B cell (primary cell): Measurements from ENCODE around the gene SLC25A4. TPM values are rescaled to one million over a fixed set of nuclear protein-coding genes. Genes with fewer than 3 reads are reported as not detected.

Experiments used
- ATAC-seq: fragments of 200-7000 bp; cut with Tn5 transposase; one replicate; pipeline ENCODE4 v1.10.0; 2021; ENCODE audit warnings: low read depth, mild to moderate bottlenecking, moderate number of reproducible peaks, moderate library complexity
- CTCF ChIA-PET: fragments of 350-600 bp; sonication (Branson Sonifier 250); formaldehyde crosslinking; loops from one replicate; lab custom pipeline; 2021; ENCODE audit warnings: antibody characterized with exemption, inconsistent platforms; lab: Charles Lee
- POLR2A ChIA-PET: fragments of 350-600 bp; sonication (Branson Sonifier 250); formaldehyde crosslinking; loops from one replicate; lab custom pipeline; 2021; ENCODE audit warnings: antibody characterized with exemption; lab: Charles Lee
- DNase-seq: peaks from one replicate; pipeline ENCODE4 v3.0.0; 2013
- H2AFZ ChIP-seq: 2 replicates; pipeline ENCODE4 v1.6.1; 2012; ENCODE audit warnings: mild to moderate bottlenecking, low read depth, low read length; ENCODE audit not compliant: insufficient read depth, poor library complexity, severe bottlenecking
- H3K27ac ChIP-seq, 2 donors: 1 replicate in 1 of 2; 2 replicates in 1 of 2; pipeline ENCODE4 v1.5.1; 2012 to 2013; ENCODE audit warnings: low read length in 2 of 2, mild to moderate bottlenecking in 2 of 2, moderate library complexity in 1 of 2
- H3K27me3 ChIP-seq, 4 experiments: fragments of 200-600 bp in 1 of 4; sonication (generic) in 1 of 4; replicated peaks in 1 of 4; 1 replicate in 2 of 4; 2 replicates in 2 of 4; pipeline versions ENCODE4 v1.6.1 to v1.7.0; 2013 to 2016; ENCODE audit warnings: low read length in 3 of 4, mild to moderate bottlenecking in 2 of 4, mixed read lengths in 1 of 4, moderate library complexity in 1 of 4; ENCODE audit not compliant: insufficient read depth in 4 of 4, control insufficient read depth in 3 of 4; ENCODE audit errors: control extremely low read depth in 1 of 4
- H3K36me3 ChIP-seq, 2 experiments: replicated peaks in 1 of 2; 1 replicate in 1 of 2; 2 replicates in 1 of 2; pipeline versions ENCODE4 v1.6.1 to v1.7.1; 2013; ENCODE audit warnings: low read length in 1 of 2; ENCODE audit not compliant: insufficient read depth in 2 of 2, control insufficient read depth in 1 of 2; ENCODE audit errors: control extremely low read depth in 1 of 2, extremely low read depth in 1 of 2
- H3K4me1 ChIP-seq, 2 donors: fragments of 200-600 bp in 1 of 2; sonication (generic) in 1 of 2; 1 replicate in 1 of 2; 2 replicates in 1 of 2; pipeline versions ENCODE4 v1.5.1 to v1.6.1; 2013 to 2017; ENCODE audit warnings: low read length in 2 of 2; ENCODE audit not compliant: control insufficient read depth in 2 of 2, insufficient read depth in 2 of 2
- H3K4me2 ChIP-seq: replicated peaks from 2 replicates; pipeline ENCODE3; 2012; ENCODE audit warnings: mild to moderate bottlenecking, low read depth, low read length; ENCODE audit not compliant: poor library complexity, severe bottlenecking
- H3K4me3 ChIP-seq, 5 experiments: fragments of 200-600 bp in 1 of 5; sonication (generic) in 1 of 5; 1 replicate in 3 of 5; 2 replicates in 2 of 5; pipeline versions ENCODE4 v1.5.1 to v1.7.0; 2011 to 2016; ENCODE audit warnings: low read length in 4 of 5, mild to moderate bottlenecking in 4 of 5, low read depth in 2 of 5, control low read depth in 1 of 5, moderate library complexity in 1 of 5; ENCODE audit not compliant: insufficient read depth in 1 of 5; ENCODE audit errors: control extremely low read depth in 1 of 5, extremely low read depth in 1 of 5
- H3K79me2 ChIP-seq: fragments of 200-600 bp; sonication (generic); one replicate; pipeline ENCODE4 v1.6.0; 2016; ENCODE audit warnings: low read length; ENCODE audit not compliant: control insufficient read depth, insufficient read depth
- H3K9ac ChIP-seq: fragments of 200-600 bp; sonication (generic); 2 replicates; pipeline ENCODE4 v1.6.1; 2017; ENCODE audit warnings: mild to moderate bottlenecking, low read length, moderate library complexity
- H3K9me3 ChIP-seq, 3 donors: one replicate each; pipeline versions ENCODE4 v1.6.1 to v1.7.1; 2013; ENCODE audit warnings: low read length in 2 of 3; ENCODE audit not compliant: control insufficient read depth in 2 of 3, insufficient read depth in 1 of 3; ENCODE audit errors: control extremely low read depth in 1 of 3
- H4K20me1 ChIP-seq: 2 replicates; pipeline ENCODE4 v1.6.0; 2012; ENCODE audit warnings: mild to moderate bottlenecking, low read length; ENCODE audit not compliant: insufficient read depth, control insufficient read depth, poor library complexity, severe bottlenecking
- H3K27ac Mint-ChIP-seq: one replicate; pipeline ENCODE4 v1.8.0; 2021; ENCODE audit warnings: mixed read lengths
- H3K27me3 Mint-ChIP-seq: one replicate; pipeline ENCODE4 v1.8.0; 2021; ENCODE audit warnings: mixed read lengths
- H3K4me1 Mint-ChIP-seq: one replicate; pipeline ENCODE4 v1.8.0; 2021; ENCODE audit warnings: mixed read lengths
- H3K4me3 Mint-ChIP-seq: one replicate; pipeline ENCODE4 v1.8.0; 2021; ENCODE audit warnings: mixed read lengths
- H3K9me3 Mint-ChIP-seq: one replicate; pipeline ENCODE4 v1.8.0; 2022; ENCODE audit warnings: mixed read lengths; ENCODE audit not compliant: insufficient read depth
- EZH2 ChIP-seq: IDR thresholded peaks from 2 replicates; pipeline ENCODE4 v1.6.1; 2012; ENCODE audit warnings: borderline replicate concordance, low read depth, mild to moderate bottlenecking, moderate library complexity, low read length; ENCODE audit not compliant: insufficient read depth, poor library complexity, severe bottlenecking
- WGBS: methylation state at CpG from one replicate; pipeline ENCODE4 v1.1.5; 2013; ENCODE audit warnings: missing lambda C conversion rate; ENCODE audit not compliant: insufficient coverage; 5-methylcytosine and 5-hydroxymethylcytosine counted together
- intact Hi-C: fragments of 100-400 bp; cut with micrococcal nuclease; formaldehyde crosslinking; loops from one replicate; pipeline ENCODE4 v1.10.0; 2022
- polyA plus RNA-seq: library from polyadenylated mRNA; depleted of rRNA; stranded (reverse); fragments of >200 nt; gene quantifications from 2 replicates; pipeline ENCODE4 v1.2.3, GENCODE V29; 2012
- total RNA-seq, 2 donors: library from RNA; stranded (reverse); fragments of 120-200 nt in 1 of 2; gene quantifications; 1 replicate in 1 of 2; 2 replicates in 1 of 2; pipeline versions ENCODE4 v1.2.3 to v1.2.4, GENCODE V29; 2013 to 2022
- TF ChIP-seq, protein P1 (sequence below): fragments of 200-600 bp; IDR thresholded peaks from one replicate; pipeline ENCODE4 v1.8.0; 2022; ENCODE audit warnings: antibody characterized with exemption, mild to moderate bottlenecking

SLC25A4 gene
- total and polyA plus RNA-seq, 2 donors (not counting 1 experiment from before 2014, with no cell fraction given) = 7.3 to 11.7 TPM

DNA sequence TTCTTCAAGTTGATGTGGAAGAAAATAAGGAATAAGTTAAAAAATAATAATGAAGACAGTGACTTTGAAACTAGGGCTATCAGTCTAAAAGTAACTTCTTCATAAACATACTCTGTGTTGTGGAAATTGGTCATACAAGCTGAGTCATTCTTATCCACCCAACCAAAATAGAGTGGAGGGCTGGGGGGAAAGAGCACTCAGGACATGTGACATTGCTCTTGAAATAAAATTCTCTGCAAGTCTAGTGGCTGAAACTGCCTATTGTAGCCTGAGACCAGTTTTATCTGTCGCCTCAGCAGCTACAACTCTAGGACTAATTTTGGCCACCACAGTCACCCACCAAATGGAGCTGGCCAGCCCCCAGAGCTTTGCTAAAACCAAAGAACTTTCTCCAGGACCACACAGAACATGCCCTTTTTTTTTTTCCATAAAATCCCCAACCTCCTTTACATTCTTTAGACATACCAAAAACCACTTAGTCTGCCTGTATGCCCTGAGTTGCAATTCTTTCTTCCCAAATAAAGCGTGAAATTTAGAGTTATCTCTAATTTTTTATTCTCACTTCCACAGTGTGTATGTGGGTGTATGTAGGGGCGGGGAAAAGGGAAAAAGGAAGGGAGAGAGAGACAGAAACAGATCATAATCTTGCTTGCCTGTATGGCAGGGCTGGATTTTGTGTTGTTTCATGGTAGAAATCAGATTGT, 23.0 kb upstream of the SLC25A4 start:
- Histone ChIP-seq H3K4me1 (peaks cover 0 to 4% of the 10 kb centered on the region in 2 donors), H3K36me3 (no peaks in the 10 kb centered on the region), H4K20me1 (no peaks in the 10 kb centered on the region), H3K4me2 (no peak overlapping the region), H3K4me3 (no peak overlapping the region), H3K9me3 (no peaks in the 10 kb centered on the region), H3K27me3 (peaks cover 0 to 8% (median 1%) of the 10 kb centered on the region in 4 experiments), H3K27ac (no peak overlapping the region), H2AFZ (no peak overlapping the region), H3K9ac (no peak overlapping the region), H3K79me2 (no peaks in the 10 kb centered on the region)
- POLR2A ChIA-PET = no interaction called here
- Mint-ChIP-seq H3K4me3 (no peak overlapping the region), H3K9me3 (no peaks in the 10 kb centered on the region), H3K4me1 (peaks cover 8% of the 10 kb centered on the region), H3K27ac (no peak overlapping the region), H3K27me3 (peaks cover 19% of the 10 kb centered on the region)
- TF ChIP-seq EZH2 = no peak
- TF ChIP-seq, protein P1, sequence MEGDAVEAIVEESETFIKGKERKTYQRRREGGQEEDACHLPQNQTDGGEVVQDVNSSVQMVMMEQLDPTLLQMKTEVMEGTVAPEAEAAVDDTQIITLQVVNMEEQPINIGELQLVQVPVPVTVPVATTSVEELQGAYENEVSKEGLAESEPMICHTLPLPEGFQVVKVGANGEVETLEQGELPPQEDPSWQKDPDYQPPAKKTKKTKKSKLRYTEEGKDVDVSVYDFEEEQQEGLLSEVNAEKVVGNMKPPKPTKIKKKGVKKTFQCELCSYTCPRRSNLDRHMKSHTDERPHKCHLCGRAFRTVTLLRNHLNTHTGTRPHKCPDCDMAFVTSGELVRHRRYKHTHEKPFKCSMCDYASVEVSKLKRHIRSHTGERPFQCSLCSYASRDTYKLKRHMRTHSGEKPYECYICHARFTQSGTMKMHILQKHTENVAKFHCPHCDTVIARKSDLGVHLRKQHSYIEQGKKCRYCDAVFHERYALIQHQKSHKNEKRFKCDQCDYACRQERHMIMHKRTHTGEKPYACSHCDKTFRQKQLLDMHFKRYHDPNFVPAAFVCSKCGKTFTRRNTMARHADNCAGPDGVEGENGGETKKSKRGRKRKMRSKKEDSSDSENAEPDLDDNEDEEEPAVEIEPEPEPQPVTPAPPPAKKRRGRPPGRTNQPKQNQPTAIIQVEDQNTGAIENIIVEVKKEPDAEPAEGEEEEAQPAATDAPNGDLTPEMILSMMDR = no peak
- CTCF ChIA-PET = interaction anchor here (1.7 kb wide), 1 partner anchor 15 kb away, joined by 7 read pairs; no protein-coding TSS in a partner anchor
- ATAC-seq = no peak
- 85% methylated on average over 1 of the region's 3 CpGs for WGBS
- intact Hi-C loops = no loop called here
- DNase-seq = no peak

DNA sequence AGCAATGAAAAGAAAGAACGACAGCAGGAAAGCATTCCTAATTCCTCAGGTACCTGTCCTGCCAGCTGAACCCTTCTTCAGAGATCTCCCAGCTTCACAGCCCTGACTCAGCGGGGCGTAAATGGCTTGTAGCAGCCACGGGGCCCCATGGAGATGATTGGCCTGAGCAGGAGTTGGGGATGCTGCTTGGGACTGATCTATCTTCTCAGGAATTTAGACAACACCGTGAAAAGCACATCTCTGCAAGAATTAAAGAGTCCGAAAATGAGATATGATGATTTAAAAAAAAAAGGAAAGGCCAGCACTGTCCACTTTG, 22.5 kb upstream of the SLC25A4 start:
- peaks cover 8% of the 10 kb centered on the region for H3K4me1 Mint-ChIP-seq
- CTCF ChIA-PET = interaction anchor here (1.7 kb wide), 1 partner anchor 14 kb away, joined by 7 read pairs; no protein-coding TSS in a partner anchor
- no peak for ATAC-seq

More for the DNA sequence above, 22.5 kb upstream of the SLC25A4 start:
- no peak overlapping the region for H3K9ac ChIP-seq
- Mint-ChIP-seq H3K27ac (no peak overlapping the region), H3K4me3 (no peak overlapping the region), H3K27me3 (peaks cover 21% of the 10 kb centered on the region), H3K9me3 (no peaks in the 10 kb centered on the region)
- H2AFZ ChIP-seq = no peak overlapping the region
- TF ChIP-seq EZH2 = no peak
- TF ChIP-seq, protein P1 = no peak
- H3K4me1 ChIP-seq = peaks cover 0 to 4% of the 10 kb centered on the region in 2 donors
- WGBS = 72% methylated on average over 2 of the region's 6 CpGs
- H3K27ac ChIP-seq = no peak overlapping the region
- no peak for DNase-seq
- H3K4me3 ChIP-seq = no peak overlapping the region
- H3K9me3 ChIP-seq = no peaks in the 10 kb centered on the region
- POLR2A ChIA-PET = no interaction called here
- no peaks in the 10 kb centered on the region for H4K20me1 ChIP-seq
- no peaks in the 10 kb centered on the region for H3K79me2 ChIP-seq
- no peaks in the 10 kb centered on the region for H3K36me3 ChIP-seq
- H3K4me2 ChIP-seq = no peak overlapping the region
- H3K27me3 ChIP-seq = peaks cover 0 to 8% (median 1%) of the 10 kb centered on the region in 4 experiments
- intact Hi-C loops = no loop called here
